HG02759 (cell line): ENCODE measurements around the gene DHX29.

Experiments
- ATAC-seq: cut with Tn5 transposase; IDR thresholded peaks from one replicate; pipeline ENCODE4 v1.9.1; 2021; ENCODE audit warnings: mild to moderate bottlenecking, moderate library complexity; ENCODE audit not compliant: unreplicated experiment

DHX29 gene

GRCh38 chr5:55218967-55219366, 88.5 kb downstream of the DHX29 start:
- ATAC-seq: no peak

GRCh38 chr5:55211184-55211874, 96.2 kb downstream of the DHX29 start:
- ATAC-seq: no peak
